HG02642 (cell line): ENCODE data around the gene MGST3.
"Not testable (repeated sequence)": the region's sequence is repeated elsewhere in the genome, so short reads cannot be mapped to it uniquely, and the experiment has no call there.

ENCODE experiments used
- ATAC-seq: cut with Tn5 transposase; IDR thresholded peaks from one replicate; pipeline ENCODE4 v1.9.1; 2021; ENCODE audit warnings: mild to moderate bottlenecking; ENCODE audit not compliant: unreplicated experiment, poor library complexity

Gene MGST3

GRCh38 chr1:165628147-165628822 is 2.7 kb upstream of the MGST3 start:
- ATAC-seq: no peak

- no peak for ATAC-seq
Observed at GRCh38 chr1:165629151-165629550, 1.9 kb upstream of the MGST3 start.

- ATAC-seq: peak; percentile 8
Observed at GRCh38 chr1:165629848-165630628, 996 bp upstream of the MGST3 start.

- ATAC-seq: peak; percentile 29
Observed at GRCh38 chr1:165631342-165632151, 513 bp downstream of the MGST3 start.

- ATAC-seq: no peak
Observed at GRCh38 chr1:165632152-165632469, 1.1 kb downstream of the MGST3 start.

GRCh38 chr1:165632491-165632890 is 1.5 kb downstream of the MGST3 start:
- no peak for ATAC-seq

- no peak for ATAC-seq
Observed at GRCh38 chr1:165633614-165634013, 2.6 kb downstream of the MGST3 start.

- no peak for ATAC-seq
Observed at GRCh38 chr1:165634154-165634921, 3.3 kb downstream of the MGST3 start.

- ATAC-seq: no peak
Observed at GRCh38 chr1:165635329-165635728, 4.3 kb downstream of the MGST3 start.

- ATAC-seq: no peak
Observed at GRCh38 chr1:165635823-165636222, 4.8 kb downstream of the MGST3 start.

GRCh38 chr1:165637427-165637826 is 6.4 kb downstream of the MGST3 start:
- ATAC-seq: no peak

GRCh38 chr1:165638211-165638610 is 7.2 kb downstream of the MGST3 start:
- not testable (repeated sequence) for ATAC-seq

GRCh38 chr1:165639821-165640623 is 9.0 kb downstream of the MGST3 start:
- ATAC-seq: no peak

- no peak for ATAC-seq
Observed at GRCh38 chr1:165641231-165641987, 10.4 kb downstream of the MGST3 start.

- no peak for ATAC-seq
Observed at GRCh38 chr1:165644064-165644735, 13.2 kb downstream of the MGST3 start.

- ATAC-seq: no peak
Observed at GRCh38 chr1:165645654-165646366, 14.8 kb downstream of the MGST3 start.

GRCh38 chr1:165647517-165647916 is 16.5 kb downstream of the MGST3 start:
- ATAC-seq: no peak

- ATAC-seq: no peak
Observed at GRCh38 chr1:165647970-165648369, 16.9 kb downstream of the MGST3 start.
